AG04449 (cell line): ENCODE results near the gene USP32.
A peak's percentile ranks its signal among the peaks of the same experiment; 100 is the strongest.
"Not testable (repeated sequence)": the region's sequence is repeated elsewhere in the genome, so short reads cannot be mapped to it uniquely, and the experiment has no call there.

ENCODE experiments used
- CTCF ChIA-PET: fragments of 350-600 bp; formaldehyde crosslinking; extraction: SDS; loops from one replicate; lab custom pipeline; 2021; ENCODE audit warnings: antibody characterized with exemption; lab: Yijun Ruan, JAX
- POLR2A ChIA-PET: fragments of 400-600, 350-600 bp; formaldehyde crosslinking; extraction: SDS; loops from one replicate; lab custom pipeline; 2020; ENCODE audit warnings: antibody characterized with exemption, inconsistent platforms; lab: Yijun Ruan, JAX
- DNase-seq: peaks from one replicate; pipeline ENCODE4 v3.0.0-alpha.2; 2010; ENCODE audit warnings: low read depth, low spot score
- H3K4me3 ChIP-seq: 2 replicates; pipeline ENCODE4 v1.5.1; 2011; ENCODE audit warnings: low read depth, mild to moderate bottlenecking, control low read depth, low read length
- TF ChIP-seq, protein P1 (sequence below): IDR thresholded peaks from one replicate; pipeline ENCODE4 v1.5.1; 2011; ENCODE audit warnings: mild to moderate bottlenecking, moderate library complexity, low read length, control low read depth, inconsistent platforms; ENCODE audit not compliant: insufficient read depth; ENCODE audit errors: missing control alignments

The USP32 gene

DNA sequence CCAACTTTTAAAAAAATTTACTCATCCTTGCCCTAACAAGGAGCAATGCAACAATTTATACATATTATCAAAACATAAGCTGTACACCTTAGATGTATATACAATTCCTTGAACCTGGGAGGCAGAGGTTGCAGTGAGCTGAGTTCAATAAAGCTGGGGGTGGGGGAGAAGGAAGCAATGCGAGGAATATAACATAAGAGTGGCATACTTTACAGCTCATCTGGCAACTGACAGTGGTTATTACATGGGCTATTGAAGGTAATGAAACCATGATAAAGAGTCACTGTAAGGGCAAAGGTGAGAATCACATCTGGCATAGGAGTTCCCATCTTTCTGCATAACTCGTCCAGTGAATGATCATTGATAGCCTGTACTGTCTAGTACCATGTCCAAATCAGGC, 198.5 kb downstream of the USP32 start:
- TF ChIP-seq, protein P1, sequence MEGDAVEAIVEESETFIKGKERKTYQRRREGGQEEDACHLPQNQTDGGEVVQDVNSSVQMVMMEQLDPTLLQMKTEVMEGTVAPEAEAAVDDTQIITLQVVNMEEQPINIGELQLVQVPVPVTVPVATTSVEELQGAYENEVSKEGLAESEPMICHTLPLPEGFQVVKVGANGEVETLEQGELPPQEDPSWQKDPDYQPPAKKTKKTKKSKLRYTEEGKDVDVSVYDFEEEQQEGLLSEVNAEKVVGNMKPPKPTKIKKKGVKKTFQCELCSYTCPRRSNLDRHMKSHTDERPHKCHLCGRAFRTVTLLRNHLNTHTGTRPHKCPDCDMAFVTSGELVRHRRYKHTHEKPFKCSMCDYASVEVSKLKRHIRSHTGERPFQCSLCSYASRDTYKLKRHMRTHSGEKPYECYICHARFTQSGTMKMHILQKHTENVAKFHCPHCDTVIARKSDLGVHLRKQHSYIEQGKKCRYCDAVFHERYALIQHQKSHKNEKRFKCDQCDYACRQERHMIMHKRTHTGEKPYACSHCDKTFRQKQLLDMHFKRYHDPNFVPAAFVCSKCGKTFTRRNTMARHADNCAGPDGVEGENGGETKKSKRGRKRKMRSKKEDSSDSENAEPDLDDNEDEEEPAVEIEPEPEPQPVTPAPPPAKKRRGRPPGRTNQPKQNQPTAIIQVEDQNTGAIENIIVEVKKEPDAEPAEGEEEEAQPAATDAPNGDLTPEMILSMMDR, result no peak
- ChIA-PET POLR2A (no interaction called here), CTCF (interaction anchor here (0.8 to 1.8 kb wide), 2 partner anchors 35 to 38 kb away, joined by 3 to 6 read pairs; no protein-coding TSS in a partner anchor)
- DNase-seq, result no peak
- H3K4me3 ChIP-seq, result no peak overlapping the region

DNA sequence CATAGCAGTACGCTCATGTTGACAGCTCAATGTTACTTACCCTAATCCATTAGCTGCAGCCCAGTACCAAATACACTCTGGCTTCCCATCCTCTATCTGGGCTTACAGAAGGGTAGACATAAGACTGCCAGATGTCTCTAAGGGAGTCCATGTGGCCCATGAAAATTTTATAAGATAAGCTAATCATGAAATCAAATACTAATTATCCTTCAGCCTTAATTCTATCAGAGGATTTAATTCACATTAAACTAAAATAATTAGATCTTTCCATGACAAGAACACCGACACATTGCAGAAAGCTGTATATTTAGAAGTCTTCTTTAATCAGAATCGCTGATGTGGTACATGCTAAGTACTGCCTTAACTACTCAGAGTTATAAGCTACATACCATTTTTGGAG, 198.9 kb downstream of the USP32 start:
- POLR2A ChIA-PET, DNase-seq, H3K4me3 ChIP-seq: not testable (repeated sequence)
- CTCF ChIA-PET, result interaction anchor here (0.8 to 1.8 kb wide), 2 partner anchors 35 to 38 kb away, joined by 3 to 6 read pairs; no protein-coding TSS in a partner anchor

DNA sequence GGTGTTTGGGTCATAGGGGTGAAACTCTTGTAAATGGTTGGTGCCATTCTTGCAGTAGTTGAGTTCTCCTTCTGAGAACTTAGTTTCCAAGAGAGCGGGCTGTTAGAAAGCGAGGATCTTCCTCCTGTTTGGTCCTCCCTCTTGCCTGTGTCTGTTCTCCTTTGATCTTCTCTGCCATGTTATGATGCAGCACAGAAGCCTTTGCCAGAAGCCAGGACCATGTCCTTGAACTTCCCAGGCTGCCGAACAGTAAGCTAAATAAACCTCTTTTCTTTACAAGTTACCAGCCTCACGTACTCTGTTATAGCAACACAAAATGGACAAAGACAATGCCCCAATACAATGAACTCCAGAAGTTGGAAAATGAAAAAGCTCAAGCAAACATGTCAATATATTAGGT, 201.9 kb downstream of the USP32 start:
- CTCF ChIA-PET, POLR2A ChIA-PET, H3K4me3 ChIP-seq, DNase-seq: not testable (repeated sequence)

DNA sequence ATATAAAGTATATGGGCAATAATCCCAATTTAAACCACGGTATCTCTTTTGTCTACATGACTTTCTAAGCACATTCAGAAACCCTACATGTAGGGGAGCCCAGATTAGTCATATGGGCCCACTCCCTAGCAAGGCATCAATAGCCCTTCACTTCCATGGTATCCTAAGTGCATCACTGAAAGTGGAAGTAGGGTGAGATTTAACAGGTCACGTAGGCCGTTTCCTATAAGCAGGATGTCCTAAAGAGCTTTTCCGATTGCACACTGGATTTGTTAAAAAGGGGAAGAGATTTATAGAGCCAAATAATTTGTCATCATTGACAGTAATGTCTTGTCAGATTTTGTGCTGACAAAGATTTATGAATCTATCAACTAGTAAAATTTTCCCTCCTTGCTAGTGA, 203.2 kb downstream of the USP32 start:
- ChIA-PET POLR2A (no interaction called here), CTCF (no interaction called here)
- DNase-seq, result no peak
- TF ChIP-seq, protein P1, result no peak
- H3K4me3 ChIP-seq, result no peak overlapping the region

DNA sequence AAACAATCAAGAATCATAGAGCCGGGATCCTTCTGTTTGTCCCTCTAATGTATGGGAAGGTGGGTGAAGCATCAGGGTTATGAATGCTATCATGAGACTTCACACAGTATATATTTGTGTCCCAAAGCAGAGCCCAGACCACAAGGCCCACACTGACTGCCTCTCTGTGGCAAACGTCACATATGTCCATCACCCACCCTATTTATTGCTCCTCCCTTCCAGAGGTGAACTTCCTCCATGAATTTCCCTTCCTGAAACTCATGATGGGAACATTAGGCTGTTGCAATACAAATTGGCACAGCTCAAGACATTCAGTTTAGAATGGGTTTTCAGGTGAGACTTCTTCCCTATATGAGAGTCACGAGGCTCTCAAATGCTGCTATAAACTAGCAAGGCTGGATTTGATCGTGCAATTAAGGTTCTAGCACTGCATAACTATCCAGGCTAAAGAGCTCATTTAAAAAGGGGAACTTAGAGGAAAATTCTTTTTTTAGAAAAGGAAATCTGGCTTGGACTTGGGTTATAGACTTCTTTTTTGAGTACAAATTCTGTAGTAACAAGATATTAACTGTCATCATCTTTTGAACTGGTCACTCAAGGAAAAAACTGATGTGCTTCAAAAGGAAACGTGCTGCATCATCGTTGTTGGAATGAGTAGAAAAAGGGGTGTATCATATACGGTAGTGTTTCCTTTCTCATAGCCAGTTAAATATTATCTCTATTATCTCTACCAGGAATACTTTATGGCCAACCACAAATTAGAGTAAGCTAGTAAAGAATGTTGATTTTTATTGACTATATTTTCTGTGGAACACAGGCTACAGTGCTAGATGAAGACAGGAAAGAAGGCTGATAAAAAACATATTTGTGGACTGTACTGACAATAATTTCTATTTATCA, 204.8 kb downstream of the USP32 start:
- peak; percentile 47 for DNase-seq
- CTCF ChIA-PET, H3K4me3 ChIP-seq, POLR2A ChIA-PET: not testable (repeated sequence)

DNA sequence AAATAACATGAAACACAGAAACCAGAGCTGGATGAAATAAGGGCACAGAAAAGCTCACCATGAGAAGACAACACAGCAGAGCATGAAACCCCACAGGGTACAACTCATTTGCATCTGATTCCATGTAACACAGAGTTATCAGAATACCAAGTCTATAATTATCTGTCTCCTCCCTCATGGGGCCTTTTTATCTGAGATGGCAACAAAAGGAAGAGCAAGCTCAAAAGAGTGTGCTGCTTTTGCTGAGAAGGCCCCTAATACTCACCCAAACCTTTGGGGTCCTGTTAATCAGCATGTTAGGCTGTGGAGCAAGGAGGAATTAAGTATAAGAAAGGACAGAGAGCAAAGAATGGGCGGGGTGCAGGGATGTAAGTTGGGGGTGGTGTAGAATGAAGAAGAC, 205.6 kb downstream of the USP32 start:
- DNase-seq, POLR2A ChIA-PET, H3K4me3 ChIP-seq, CTCF ChIA-PET: not testable (repeated sequence)

DNA sequence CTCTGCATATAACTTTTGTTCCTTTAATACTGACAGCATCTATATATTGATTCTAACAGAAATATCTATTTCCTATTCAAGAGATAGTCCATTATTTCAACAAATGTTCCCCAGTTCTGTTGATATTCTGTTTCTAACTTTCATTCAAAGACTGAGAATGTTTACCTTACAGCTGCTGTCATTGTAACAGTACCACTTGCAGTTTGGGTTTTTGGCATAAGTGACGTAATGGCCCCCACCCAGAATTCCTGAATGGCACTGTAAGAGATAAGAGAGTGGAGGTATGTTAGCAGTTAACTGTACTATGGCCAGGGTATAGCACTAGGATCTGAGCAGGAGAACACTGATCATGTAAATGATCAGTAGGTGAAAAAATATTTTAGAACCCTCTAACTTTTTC, 211.6 kb downstream of the USP32 start:
- POLR2A ChIA-PET, DNase-seq, H3K4me3 ChIP-seq: not testable (repeated sequence)
- CTCF ChIA-PET, result interaction anchor here (2.3 kb wide), 1 partner anchor 39 kb away, joined by 7 read pairs; no protein-coding TSS in a partner anchor

DNA sequence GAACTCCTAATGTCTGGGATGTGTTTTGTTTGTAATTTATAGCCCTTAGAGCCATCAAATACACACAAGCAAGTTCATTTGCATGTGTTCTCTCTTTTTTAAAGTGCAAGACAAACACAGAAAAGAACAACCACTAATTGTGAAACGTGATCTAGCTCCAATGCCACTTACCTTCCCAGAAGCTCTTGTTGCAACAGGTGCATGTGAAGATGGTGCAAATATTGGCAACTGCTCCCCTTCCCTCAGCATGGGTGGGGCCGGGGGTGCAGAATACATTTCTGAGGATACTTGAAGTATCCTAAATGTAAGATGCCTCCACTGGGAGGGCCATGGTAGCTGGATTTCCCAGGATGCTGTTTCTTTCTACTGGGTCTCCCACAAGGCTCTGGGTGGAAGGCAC, 213.8 kb downstream of the USP32 start:
- CTCF ChIA-PET, H3K4me3 ChIP-seq, POLR2A ChIA-PET, DNase-seq: not testable (repeated sequence)

DNA sequence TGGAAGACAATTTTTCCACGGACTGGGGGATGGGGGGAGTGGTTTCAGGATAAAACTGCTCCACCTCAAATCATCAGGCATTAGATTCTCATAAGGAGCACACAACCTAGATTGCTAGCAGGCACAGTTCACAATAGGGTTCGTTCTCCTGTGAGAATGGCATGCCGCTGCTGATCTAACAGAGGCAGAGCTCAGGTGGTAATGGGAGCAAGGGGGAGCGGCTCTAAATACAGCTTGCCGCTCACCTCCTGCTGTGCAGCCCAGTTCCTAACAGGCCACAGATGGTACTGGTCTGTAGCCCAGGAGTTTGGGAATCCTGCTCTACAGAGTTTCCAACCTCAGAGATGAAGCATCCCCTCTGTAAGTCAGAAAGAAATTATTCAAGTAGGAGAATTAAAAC, 215.2 kb downstream of the USP32 start:
- CTCF ChIA-PET, DNase-seq, H3K4me3 ChIP-seq, POLR2A ChIA-PET: not testable (repeated sequence)

DNA sequence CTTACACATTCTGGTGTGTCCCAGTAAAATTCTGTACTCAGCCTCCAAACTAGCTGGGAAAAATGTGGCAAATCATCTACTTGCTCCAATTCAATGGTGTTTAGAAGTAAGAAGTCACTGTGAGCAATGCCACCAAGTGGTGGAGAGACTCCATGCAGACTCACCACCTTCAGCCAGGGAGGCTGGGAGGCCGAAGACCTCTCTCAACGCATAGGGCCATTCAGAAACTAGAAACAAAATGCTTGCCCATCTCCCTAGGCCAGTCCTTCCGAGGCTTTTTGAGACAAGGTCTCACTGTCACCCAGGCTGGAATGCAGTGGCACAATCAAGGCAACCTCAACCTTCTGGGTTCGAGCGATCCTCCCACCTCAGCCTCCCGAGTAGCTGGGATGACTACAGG, 217.2 kb downstream of the USP32 start:
- DNase-seq, CTCF ChIA-PET, H3K4me3 ChIP-seq: not testable (repeated sequence)
- POLR2A ChIA-PET, result interaction anchor here (0.7 kb wide), 1 partner anchor 117 kb away, joined by 3 read pairs; no protein-coding TSS in a partner anchor
